Germinal center (tissue), 1 donor: ENCODE results near the gene DENND4B.
"Not testable (repeated sequence)": the region's sequence is repeated elsewhere in the genome, so short reads cannot be mapped to it uniquely, and the experiment has no call there.

Experiments used
- DNase-seq: peaks from one replicate; pipeline ENCODE4 v3.0.0; 2012; ENCODE audit warnings: mixed read lengths, low spot score

The DENND4B gene

DNA sequence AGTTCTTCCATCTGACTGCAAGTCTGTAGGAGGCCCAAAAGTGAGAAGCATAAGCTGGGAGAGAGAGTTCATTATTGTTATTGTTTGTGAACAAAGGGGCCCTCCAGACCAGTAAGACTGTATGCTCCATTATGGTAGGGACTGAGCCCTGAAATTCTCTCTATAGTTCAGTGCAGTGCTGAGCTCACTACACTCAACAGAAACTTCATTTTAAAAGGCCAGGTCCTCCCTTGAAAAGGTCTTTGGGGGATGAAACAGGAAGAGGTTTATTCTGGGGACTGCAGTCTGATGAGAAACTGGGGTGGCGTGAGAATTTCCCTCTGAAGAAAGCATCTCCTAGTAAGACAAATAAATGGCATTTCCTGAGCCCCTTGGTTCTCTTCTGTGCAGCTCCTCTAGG is 18.3 kb downstream of the DENND4B start:
- DNase-seq = no peak

DNA sequence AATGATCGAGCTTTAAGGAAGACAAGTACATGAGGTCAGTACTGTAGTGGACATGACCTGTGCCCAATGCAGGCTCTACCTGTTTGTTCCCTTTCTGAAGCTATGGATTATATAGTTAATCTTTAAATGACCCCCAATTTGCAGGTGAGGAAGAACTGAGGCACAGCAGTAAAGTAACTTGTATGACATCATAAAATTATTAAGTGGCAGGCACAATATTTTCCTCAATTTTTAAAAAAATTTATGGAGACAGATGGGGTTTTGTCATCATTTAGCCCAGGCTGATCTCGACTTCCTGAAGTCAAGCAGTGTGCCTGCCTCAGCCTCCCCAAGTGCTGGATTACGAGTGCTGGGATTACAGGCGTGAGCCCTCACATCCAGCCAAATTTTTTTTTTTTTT is 20.1 kb downstream of the DENND4B start:
- no peak for DNase-seq

DNA sequence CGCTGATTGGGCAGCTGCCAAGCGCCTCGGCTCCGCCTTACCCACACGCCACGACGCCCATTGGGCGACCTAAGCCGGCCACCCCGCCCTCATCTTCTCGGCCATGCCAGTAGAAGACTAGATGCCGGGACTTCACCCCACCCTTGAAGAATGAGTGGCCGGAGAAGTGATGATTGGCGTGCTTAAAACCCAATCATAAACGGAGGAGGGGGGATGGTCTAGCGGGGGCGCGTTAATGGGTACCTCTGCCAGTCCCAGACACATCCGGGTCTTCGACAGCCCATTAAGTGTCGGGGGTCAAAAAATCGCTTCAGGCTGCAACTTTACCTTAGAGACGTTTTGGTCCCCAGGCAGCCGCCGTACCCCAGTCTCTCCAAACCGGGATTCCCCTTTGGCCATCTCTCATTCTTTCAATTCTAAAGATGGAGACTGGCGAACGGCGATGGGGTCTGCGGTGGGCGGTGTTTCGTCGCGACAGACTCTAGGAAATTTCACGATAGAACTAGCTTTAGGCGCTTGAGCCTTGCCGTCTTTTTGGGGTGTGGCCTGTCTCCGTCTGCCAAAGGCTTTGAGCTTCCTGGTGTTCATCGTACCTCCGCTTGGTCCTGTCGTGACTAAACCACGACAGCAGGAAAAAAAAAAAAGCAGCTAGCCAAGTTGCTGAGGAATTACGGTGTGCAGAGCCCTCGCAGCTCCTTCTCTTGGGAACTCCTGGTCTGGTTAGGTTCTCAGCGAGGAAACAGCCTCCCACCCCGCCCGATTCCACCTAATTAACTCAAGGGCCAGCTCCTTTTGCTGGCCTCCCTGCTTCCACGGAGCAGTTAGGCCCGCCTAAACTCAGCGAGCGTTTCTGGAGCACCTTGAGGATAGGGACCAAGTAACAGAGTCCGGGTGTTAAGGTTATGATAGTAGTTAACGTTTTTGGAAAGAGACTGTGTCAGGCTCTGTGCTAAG is 23.3 kb downstream of the DENND4B start, which contains the start of gene GATAD2B:
GATAD2B (minus strand) TSS at position 1 of the 954 bp plus-strand sequence. CDS start 94,625 bp downstream, outside the sequence.
- DNase-seq = peak; percentile 99

- no peak for DNase-seq
Observed at GRCh38 chr1:153922076-153922971, 24.2 kb downstream of the DENND4B start.

- no peak for DNase-seq
Observed at GRCh38 chr1:153921803-153922075, 24.8 kb downstream of the DENND4B start.

GRCh38 chr1:153921080-153921802 is 25.3 kb downstream of the DENND4B start:
- DNase-seq = no peak

DNA sequence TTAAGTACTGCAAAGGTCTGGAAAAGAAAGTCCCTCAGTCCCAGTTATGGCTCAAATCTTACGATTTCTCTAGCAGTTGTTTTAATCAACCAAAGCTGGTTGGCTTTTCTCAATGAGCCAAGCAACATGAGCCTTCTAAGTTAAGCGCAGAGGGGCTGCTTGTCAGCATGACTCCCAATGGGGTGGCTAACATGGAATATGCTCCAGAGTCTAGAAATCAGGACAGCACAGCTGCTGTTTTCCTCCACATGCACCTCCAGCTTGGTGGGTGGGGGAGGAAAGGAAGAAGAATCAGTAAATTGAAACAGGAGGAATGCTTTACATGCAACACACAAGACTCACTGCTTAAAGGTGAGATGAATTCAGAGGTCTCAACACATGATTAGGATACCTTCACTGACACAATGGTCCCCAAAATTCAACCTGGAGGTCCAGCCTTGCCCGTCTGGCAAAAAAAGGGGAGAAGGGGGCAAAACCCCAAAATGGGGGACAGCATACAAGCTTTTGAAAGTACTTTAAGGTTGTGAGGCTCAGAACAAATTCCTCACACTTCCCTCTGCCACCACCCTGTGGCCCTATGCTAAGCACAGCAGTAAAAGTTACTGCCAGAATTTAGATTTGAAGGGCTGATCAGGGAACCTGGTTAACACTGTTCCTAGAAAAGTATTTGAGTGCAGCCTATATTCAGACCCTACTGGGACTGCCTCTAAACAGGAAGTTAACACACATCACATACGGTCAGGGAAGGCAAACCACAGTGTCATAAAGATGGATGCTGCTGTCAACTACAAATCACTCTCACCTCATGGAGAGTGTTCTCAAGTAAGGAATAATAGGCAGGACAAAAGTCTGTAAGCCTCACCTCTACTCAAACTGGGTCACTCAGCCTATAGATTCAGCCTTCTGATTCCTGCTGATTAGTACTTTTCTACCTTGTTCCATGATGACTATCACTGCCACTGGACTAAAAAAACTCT is 26.4 kb downstream of the DENND4B start:
- DNase-seq = no peak

- no peak for DNase-seq
Observed at GRCh38 chr1:153916297-153916696, 30.2 kb downstream of the DENND4B start.

GRCh38 chr1:153912349-153912748 is 34.2 kb downstream of the DENND4B start:
- DNase-seq = no peak

DNA sequence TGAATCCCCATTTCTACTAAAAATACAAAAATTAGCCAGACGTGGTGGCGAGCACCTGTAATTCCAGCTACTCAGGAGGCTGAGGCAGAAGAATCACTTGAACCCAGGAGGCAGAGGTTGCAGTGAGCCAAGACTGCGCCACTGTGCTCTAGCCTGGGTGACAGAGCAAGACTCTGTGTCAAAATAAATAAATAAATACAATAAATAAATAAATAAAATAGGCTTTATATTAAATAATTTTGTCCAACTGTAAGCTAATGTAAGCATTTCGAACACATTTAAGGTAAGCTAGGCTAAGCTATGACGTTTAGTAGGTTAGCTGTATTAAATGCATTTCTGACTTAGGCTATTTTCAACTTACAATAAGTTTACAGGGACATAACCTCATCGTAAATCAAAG is 36.0 kb downstream of the DENND4B start:
- DNase-seq = not testable (repeated sequence)

- DNase-seq = no peak
Observed at GRCh38 chr1:153908071-153908470, 38.4 kb downstream of the DENND4B start.

DNA sequence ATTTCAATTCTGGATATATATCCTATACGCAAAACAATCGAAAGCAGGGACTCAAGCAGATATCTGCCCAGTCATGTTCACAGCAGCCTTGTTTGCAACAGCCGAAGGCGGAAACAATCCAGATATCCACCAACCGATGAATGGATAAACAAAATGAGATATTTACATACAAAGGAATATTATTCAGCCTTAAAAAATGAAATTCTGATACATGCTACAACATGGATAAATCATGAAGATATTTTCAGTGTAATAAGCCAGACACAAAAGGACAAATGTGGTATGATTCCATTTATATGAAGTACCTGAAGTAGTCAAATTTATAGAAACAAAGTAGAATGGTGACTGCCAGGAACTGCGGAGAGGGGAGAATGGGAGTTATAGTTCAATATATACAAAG is 39.4 kb downstream of the DENND4B start:
- no peak for DNase-seq

GRCh38 chr1:153906396-153906795 is 40.1 kb downstream of the DENND4B start:
- no peak for DNase-seq

GRCh38 chr1:153905908-153906307 is 40.6 kb downstream of the DENND4B start:
- DNase-seq = not testable (repeated sequence)

DNA sequence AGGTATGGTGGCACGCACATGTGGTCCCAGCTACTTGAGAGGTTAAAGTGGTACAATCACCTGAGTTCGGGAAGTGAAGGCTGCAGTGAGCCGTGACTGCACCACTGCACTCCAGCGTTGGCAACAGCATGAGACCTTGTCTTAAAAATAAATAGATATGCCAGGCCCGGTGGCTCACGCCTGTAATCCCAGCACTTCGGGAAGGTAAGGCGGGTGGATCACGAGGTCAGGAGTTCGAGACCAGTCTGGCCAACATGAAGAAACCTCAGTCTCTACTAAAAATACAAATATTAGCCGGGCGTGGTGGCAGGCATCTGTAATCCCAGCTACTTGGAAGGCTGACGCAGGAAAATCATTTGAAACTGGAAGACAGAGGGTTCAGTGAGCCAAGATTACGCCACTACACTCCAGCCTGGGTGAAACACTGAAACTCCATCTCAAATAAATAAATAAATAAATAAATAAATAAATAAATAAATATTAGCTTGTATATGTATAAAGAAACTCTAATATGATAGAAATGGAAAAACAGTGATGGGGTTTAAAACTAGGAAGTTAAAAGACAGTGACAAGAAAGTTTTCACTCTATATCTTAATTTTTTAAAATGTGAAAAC is 42.6 kb downstream of the DENND4B start:
- DNase-seq = no peak

DNA sequence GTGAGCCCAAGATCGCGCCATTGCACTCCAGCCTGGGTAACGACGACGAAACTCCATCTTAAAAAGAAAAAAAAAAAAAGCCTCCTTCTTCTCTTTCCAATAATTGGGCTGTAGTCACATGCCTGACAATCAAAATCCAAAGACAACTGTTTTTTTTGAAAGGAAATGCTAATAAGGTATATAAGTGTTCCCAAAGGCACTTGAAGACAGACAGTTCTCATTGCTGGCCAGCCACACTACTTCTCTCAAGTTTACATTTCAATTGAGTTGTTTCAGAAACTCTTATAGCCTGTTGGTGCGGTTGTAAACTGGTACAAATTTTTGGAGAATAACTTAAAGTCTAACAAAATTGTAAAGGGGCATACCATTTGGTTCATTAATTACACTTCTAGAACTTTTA is 47.0 kb downstream of the DENND4B start:
- DNase-seq = no peak

DNA sequence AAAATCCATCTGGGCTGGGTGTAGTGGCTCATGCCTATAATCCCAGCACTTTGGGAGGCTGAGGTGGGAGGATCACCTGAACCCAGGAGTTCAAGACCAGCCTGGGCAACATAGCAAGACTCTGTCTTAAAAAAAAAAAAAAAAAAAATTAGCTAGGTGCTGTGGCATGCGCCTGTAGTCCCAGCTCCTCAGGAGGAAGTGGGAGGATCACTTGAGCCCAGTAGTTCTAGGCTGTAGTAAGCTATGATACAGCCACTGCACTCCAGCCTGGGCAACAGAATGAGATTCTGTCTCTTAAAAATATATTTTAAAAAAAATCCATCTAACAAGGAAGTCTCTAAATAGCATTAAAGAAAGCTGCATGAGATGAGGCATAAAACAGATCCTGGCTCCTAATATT is 50.7 kb downstream of the DENND4B start:
- not testable (repeated sequence) for DNase-seq

DNA sequence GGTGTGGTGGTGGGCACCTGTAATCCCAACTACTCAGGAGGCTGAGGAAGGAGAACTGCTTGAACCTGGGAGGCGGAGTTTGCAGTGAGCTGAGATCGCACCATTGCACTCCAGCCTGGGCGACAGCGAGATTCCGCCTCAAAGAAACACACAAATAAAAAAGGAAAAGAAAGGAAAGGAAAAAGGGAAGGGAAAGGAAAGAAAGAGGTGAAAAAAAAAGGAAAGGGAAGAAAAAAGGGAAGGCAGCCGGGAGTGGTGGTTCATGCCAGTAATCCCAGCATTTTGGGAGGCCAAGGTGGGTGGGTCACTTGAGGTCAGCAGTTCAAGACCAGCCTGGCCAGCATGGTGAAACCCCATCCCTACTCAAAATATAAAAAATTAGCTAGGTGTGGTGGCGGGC is 55.5 kb downstream of the DENND4B start:
- DNase-seq = not testable (repeated sequence)

DNA sequence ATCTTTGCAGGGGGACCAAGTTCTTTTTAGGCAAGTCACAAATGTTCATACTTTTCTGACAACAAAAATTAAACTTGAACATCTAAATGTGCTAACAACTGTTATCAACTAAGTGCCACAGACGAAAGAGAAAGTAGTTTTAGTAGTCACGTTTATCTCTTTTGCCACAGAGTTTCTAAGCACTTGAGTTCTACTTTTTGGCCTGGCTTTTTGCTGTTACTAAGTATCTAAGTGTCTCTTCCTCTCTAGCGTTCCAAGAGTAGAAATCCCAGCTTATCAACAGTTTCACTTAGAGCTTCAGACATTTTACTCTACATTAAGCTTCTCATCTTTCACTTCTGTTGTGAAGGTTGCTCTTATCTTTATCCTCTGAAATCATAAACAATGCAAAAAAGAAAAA is 58.0 kb downstream of the DENND4B start:
- no peak for DNase-seq

DNA sequence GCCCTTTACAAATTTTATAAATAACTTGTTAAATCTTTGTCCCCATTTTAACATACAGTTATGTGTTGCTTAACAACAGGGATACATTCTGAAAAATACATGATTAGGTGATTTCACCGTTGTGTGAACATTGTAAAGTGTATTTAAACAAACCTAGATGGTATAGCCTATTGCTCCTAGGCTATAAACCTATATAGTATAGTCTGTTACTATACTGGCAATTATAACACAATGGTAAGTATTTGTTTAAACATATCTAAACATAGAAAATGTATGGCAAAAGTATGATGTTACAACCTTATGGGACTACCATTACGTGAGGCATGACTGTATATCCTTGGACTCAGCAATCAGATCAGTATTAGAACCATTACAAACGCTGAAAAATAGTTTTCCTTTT is 60.4 kb downstream of the DENND4B start:
- DNase-seq = no peak

DNA sequence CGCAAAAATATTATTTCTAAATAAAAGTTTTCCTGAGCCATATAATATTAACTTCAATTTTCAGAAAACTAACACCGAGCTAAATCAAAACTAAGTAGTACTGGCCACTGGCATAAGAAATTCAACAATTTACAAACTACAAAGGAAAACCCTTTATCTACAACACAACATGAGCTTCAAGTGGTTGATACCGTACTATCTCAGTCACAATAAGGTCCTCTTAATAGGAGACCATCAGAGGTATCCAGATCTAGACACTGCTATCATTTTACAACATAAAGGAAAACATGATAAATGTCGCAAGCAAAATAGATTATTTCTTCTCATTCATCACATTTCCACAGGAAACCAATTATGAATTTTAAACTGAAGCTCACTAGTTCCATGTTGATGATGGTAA is 63.3 kb downstream of the DENND4B start:
- no peak for DNase-seq
